GM21717 (cell line): ENCODE measurements around the gene SH3BGR.
A peak's percentile ranks its signal among the peaks of the same experiment; 100 is the strongest.
"Not testable (repeated sequence)": the region's sequence is repeated elsewhere in the genome, so short reads cannot be mapped to it uniquely, and the experiment has no call there.

Experiments
- ATAC-seq: cut with Tn5 transposase; IDR thresholded peaks from one replicate; pipeline ENCODE4 v1.9.1; 2021; ENCODE audit warnings: mild to moderate bottlenecking, moderate library complexity; ENCODE audit not compliant: unreplicated experiment

SH3BGR gene

DNA sequence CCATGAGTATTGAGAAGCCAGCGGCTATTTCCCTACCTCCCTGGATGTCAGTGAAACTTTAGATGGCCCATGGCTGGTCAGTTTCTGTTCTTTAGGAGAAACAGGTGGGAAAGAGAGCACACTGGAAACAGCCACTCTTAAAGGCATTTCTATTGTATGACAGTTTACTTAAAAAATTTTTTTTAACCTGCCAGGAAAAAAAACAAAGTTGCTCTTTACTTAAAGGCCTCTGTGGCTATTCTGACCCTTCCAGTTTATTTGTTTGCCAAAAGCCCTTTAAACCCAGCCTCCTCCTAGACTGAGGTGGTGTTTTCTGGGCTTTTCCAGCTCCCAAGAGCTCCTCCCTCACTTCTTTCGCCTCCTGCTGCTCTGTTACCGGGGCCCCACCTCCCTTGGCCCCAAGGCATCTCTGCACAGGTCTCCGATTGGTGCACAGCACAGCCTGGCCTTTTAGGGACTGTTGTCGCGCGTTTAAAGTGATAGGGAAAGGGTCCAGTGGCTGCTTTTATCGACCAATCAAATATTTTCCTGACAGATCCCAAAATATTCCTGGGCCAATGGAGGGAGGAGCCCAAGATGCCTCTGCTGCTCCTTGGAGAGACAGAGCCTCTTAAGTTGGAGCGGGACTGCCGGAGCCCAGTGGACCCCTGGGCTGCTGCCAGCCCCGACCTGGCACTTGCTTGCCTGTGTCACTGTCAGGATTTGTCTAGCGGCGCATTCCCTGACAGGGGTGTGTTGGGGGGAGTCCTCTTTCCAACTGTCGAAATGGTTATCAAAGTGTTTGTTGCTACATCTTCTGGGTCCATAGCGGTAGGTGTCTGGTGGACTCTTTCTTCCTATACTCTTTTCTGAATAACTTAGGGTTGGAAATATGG lies at the start of gene SH3BGR:
SH3BGR (plus strand) TSS at position 639 of the 875 bp plus-strand sequence; CDS start at position 766, 127 bp downstream.
- ATAC-seq = no peak

DNA sequence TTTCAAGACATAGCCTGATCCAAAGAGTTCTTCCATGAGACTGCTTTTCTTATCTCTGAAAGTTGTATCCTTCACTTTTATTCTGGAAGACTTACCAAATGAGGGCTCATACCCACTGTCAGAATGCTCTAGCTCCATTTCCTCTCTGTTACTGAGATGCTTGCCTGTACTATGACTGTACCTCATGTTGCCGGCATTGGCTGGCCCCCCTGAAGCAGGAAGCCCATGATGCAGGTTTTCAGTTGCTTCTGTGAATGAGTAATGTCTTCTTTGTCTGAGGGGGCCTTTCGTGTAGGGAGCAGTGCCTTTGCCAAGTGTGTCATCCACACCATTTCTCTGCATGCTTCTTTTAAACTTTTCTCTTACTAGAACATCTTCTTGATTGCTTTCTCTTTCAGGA lies 45.7 kb upstream of the SH3BGR start:
- no peak for ATAC-seq

DNA sequence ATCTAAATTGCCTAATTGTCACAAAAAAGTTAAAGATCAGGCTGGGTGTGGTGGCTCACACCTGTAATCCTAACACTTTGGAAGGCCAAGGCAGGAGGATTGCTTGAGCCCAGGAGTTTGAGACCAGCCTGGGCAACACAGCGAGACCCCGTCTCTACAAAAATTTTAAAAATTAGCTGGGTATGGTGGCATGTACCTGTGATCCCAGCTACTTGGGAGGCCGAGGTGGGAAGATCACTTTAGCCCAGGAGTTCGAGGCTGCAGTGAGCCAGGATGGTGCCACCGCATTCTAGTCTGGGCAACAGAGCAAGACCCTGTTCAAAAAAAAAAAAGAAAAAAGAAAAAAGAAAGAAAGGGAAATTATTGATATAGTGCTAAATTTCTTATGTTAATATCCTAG lies 32.6 kb upstream of the SH3BGR start:
- not testable (repeated sequence) for ATAC-seq

DNA sequence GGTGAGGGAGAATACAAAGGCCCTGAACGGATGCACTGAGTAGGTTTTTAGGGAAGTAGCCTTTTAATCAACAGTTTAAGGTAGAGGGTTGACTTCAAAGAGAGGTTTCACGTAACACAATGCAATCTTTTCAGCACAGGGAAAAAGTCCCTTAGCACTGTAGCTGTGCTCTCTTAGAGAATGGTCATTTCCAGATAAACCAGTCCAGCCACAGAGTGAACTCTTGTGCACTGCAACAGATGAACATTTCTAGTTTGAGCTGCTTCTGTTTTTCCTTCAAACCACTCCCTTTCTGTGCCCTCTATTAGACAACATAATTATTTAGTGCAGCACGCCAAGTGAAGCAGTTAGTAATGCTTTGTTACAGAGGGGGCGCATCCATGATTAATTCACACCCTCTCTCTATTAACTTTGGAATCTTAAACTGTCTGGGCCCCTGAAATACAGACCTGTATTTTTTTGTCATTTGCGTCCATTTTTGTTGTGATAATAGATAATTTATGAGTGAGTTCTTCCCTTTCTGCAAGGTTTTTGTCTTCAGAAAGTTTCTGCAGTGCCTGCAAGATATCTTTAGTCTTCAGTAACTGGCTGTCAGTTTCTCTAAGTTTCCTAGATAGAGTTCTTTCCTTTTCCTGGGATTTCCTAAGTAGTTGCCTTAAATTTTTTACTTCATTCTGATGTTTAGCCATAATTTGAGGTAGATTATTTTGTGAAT lies 29.1 kb upstream of the SH3BGR start:
- ATAC-seq = no peak

DNA sequence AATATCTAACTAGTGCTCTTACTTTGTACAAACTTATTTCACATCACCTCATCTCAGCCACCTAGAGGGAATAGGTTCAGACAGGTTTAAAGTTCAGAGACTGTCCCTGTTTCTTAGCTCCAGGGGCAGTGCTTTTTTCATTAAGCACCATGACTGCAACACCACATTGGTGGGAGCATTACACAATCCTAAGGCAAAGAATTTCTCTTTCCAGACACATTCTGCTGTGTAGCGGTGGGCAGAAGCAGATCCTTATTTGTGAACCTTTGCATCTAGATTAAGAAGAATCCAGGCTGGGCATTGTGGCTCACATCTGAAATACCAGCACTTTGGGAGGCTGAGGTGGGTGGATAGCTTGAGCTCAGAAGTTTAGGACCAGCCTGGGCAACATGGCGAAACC lies 22.3 kb upstream of the SH3BGR start:
- no peak for ATAC-seq

DNA sequence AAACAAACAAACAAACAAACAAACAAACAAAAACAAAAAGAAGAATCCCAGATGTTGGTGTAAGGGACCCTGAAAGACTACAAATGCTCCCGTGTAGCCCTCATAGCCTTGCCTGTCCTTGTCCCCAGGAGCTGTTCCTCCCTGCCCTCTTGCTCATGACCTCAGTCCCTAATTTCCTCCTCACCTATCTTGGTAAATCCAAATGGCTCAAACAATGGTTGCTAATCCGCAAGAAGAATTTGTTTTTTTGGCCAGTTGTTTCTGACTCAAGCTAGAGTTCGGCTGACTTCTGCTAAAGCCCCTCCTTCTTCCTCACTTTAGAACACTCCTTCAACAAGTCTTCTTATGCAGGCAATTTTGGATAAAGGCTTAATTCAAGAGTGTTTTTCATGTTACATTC lies 21.8 kb upstream of the SH3BGR start:
- no peak for ATAC-seq

DNA sequence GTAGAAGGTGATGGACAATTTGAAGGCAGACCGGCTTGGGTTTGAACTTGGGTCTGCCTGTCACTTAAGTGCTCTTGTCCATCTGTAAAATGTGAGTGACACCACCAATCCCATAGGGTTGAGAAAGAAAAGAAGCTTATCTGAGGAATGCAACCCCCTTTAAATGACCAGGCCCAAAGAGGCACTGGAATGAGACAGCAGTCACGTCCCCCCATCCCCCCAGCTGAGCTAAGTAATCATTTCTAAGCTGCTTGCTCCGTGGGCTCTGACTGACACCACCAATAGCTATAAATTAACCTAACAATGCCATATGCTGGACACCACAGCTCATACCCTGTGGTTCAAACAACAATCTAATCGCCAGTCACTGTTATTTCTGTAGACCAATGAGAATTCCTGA lies 21.3 kb upstream of the SH3BGR start:
- ATAC-seq = no peak

GRCh38 chr21:39430954-39431353 lies 20.8 kb upstream of the SH3BGR start:
- ATAC-seq = no peak

GRCh38 chr21:39434950-39435349 lies 16.8 kb upstream of the SH3BGR start:
- no peak for ATAC-seq

DNA sequence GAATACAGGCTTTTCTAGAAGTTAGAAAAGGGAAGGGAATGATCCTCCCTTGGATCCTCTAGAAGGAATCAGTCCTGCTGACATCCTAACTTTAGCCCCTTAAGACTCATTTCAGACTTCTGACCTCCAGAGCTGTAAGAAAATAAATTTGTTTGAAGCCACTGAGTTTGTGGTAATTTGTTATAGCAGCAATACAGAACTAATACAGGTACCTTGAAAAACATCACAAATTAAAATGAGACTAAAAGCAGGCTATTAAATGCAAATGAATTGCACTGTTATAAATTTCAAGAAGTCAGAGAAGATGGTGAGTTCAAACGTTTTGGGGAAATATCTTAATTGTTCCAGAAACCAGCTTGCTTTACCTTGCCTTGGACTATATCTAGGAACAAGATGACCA lies 12.5 kb upstream of the SH3BGR start:
- no peak for ATAC-seq

DNA sequence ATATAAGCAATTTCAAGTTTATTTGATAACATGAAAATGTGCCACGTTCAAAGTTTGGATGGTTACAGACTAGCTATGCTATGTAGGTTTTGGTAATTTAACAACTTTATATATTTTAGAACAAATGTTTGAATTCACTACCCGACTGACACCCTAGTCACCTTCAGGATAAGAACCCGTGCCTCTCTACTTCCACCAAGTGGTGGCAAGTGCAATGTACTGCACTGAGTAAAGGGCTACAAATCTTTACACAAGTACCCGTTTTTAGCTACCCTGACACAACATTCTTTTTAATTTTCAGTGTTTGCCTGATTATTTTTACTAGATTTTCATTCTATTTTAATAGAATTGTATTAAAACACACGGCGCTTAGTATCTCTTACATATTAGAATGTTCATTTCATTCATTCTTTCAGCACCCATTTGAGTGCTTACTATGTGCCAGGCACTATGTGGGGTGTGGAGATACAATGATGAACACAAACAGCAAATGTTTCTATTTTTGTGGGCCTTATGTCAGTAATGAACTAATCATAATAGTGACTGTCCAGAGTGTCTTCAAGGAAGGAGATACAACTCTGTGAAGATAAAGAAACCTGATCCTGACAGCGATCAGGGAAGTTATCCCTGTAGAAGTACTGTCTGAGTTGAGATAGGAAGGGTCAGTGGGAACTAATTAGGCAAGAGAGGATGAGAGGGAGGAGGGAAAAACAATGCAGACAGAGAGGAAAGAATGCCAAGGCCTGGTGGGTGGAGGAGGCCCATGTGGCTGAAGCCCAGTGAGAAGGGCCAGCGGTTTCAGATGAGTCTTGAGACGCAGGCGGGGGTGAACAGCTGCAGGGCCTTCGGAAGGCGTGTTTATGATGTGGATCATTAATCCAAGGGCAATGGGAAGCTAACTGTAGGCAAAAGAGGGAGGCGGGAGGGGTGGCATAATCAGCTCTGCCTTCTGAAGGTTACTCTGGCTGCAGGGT lies 10.0 kb upstream of the SH3BGR start:
- peak; percentile 33 for ATAC-seq

- ATAC-seq = no peak
Measured at GRCh38 chr21:39444421-39445180, 7.2 kb upstream of the SH3BGR start.

DNA sequence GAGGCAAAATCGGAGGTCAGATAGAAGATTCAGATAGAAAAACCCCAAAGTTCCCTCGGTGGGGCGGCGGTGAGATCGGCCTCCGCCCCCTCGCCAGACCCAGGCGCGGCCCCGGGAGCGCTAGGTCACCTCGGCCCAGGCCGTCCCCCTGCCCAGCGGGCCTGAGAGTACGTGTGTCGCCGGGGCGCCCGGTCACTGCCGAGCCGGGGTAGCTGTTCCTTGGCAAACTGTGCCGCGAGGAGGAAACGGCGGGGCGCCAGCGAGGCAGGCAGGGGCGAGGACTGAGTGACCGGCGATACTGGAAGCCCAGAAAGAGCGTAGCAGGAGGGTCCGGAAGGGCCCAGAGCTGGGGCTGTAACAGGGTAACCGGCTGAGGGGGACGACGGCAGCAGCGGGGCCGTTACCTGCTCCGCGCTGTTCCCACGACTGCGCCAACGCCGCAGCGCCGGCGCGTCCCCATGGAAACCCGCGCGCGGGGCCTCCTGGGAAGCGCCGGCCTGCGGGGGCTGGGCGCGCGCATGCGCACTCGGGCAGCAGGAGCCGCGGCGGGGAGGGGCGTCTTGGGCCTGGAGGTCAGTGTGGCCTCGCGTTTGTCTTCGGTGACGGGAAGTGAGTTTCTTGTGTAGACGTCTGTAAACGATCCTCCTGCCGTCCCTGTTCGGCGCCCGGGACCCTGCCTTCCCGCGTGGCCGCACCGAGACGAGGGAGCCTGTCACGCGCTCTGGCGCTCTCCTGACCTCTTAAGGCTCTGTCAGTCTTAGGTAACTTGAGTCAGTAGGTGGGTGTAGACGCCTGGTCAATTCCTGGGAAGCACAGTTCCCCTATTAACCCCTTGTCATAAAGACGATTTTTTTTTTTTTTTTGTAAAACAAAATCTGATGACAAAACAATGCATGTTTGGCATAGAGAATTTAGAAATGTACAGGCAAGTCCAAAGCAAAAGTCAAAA lies 6.2 kb upstream of the SH3BGR start, which contains the start of gene LCA5L:
LCA5L (minus strand) TSS at position 458 of the 949 bp plus-strand sequence. CDS start 17,285 bp downstream, outside the sequence.
- ATAC-seq = peak; percentile 82

DNA sequence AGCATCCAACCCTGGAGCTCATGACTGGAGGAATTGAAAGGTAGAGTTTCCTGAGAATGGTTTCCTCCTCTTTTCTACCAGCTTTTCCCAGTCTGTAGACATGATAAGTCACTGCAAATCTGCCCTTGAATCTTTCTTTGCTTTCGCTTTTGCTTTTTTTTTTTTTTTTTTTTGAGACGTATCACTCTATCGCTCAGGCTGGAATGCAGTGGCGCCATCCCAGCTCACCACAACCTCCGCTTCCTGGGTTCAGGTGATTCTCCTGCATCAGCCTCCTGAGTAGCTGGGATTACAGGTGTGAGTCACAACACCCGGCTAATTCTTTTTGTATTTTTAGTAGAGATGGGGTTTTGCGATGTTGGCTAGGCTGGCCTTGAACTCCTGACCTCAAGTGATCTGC lies 4.5 kb upstream of the SH3BGR start:
- ATAC-seq = no peak

DNA sequence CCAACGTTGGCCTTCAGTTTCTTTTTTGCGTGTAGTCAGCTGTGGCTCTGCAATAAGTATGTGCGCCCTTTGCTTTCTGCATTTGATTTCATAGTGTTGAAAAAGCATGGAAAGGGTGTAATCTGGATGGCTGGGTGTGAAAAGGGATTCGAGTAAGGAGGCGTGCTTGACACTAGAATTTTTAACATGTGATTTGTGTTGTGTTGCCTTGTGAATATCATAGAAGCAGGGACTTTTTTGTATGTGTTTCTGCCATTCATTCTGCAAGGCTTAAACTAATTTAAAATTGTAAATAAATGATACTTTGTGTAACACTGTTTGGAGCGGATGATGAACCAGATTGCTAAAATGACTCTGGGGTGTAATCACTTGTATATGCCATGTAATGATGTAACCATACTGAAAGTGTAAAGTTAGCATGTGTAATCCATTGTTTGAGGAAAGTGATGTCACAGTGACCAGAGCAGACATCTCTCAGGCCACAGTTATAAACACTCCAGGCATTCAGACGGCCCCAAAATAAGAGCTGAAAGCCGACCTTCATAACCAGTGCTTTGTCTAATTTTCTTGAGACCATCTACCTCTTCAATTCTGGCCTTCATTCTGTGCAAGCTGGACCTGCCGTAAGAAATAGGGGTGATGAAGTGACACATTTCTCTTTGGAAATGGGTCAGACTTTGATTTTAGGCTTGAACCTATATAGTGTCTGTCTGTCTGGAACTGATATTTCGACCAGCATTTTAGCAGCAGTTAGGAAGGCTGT lies 618 bp downstream of the SH3BGR start:
- ATAC-seq = no peak

GRCh38 chr21:39452970-39453342 lies 1.2 kb downstream of the SH3BGR start:
- no peak for ATAC-seq

DNA sequence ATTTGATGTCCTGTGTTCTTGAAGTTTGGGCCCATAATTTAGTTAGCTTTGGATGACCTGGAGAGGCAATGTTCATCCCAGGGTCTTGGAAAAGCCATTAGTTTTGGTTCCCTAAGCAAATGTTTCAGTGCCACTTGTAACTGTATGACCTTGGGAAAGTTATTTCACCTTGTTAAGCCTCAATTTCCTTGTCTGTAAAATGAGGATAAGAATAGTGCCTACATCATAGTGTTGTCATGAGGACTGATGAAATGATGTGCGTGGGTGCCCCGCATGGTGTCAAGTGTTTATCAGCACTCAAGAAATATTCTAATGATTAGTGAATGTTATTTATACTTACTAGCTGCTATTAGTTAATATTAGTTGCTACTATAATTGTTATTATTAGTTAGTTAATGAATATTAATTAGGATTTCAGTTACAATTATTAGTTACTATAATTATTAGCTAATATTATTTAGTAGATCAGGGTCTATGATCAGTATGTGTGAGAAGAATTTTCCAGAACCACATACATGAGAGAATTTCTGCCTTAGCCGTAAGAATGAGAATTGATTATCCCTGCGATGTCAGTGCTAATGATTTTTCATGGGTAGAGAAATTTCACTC lies 1.9 kb downstream of the SH3BGR start:
- ATAC-seq = no peak
